H1 (cell line): ENCODE results near the gene LPAR3. TPM values are rescaled to one million over a fixed set of nuclear protein-coding genes. Genes with fewer than 3 reads are reported as not detected.

Source experiments
- CTCF ChIA-PET: fragments of 300-600 bp; sonication (Branson Sonifier 250); formaldehyde crosslinking; loops from one replicate; lab custom pipeline; 2021; ENCODE audit not compliant: partially characterized antibody; lab: Charles Lee
- POLR2A ChIA-PET: fragments of 300-600 bp; sonication (Branson Sonifier 250); formaldehyde crosslinking; loops from one replicate; lab custom pipeline; 2021; ENCODE audit warnings: inconsistent platforms; ENCODE audit not compliant: partially characterized antibody; lab: Charles Lee
- DNase-seq, 2 experiments: peaks; one replicate each; pipeline versions ENCODE4 v3.0.0 to v3.0.0-alpha.2; 2010 to 2022; ENCODE audit warnings: low spot score in 2 of 2, low read depth in 1 of 2, mixed read lengths in 1 of 2
- FAIRE-seq: peaks from 2 replicates; lab custom pipeline; 2011; peaks lifted over from hg19 to GRCh38; lab: Jason Lieb, UNC
- H2AFZ ChIP-seq: 2 replicates; pipeline ENCODE4 v1.8.1; 2012; ENCODE audit warnings: low read length, inconsistent platforms
- H2AK5ac ChIP-seq: 2 replicates; pipeline ENCODE4 v1.6.1; 2013; ENCODE audit warnings: low read depth, low read length
- H2BK120ac ChIP-seq: replicated peaks from 2 replicates; pipeline ENCODE3; 2013; ENCODE audit warnings: low read depth, low read length, inconsistent platforms
- H2BK12ac ChIP-seq: 2 replicates; pipeline ENCODE4 v1.6.1; 2013; ENCODE audit warnings: low read depth, low read length
- H2BK15ac ChIP-seq: 2 replicates; pipeline ENCODE4 v1.6.1; 2013; ENCODE audit warnings: low read length
- H2BK20ac ChIP-seq: 2 replicates; pipeline ENCODE4 v1.6.1; 2013; ENCODE audit warnings: low read length
- H2BK5ac ChIP-seq: 2 replicates; pipeline ENCODE4 v1.6.1; 2013; ENCODE audit warnings: low read depth, low read length
- H3K14ac ChIP-seq: 2 replicates; pipeline ENCODE4 v1.6.1; 2013; ENCODE audit warnings: inconsistent platforms; ENCODE audit not compliant: insufficient read length
- H3K18ac ChIP-seq: 2 replicates; pipeline ENCODE4 v1.6.1; 2013; ENCODE audit warnings: low read length; ENCODE audit errors: extremely low read depth
- H3K23ac ChIP-seq: 2 replicates; pipeline ENCODE4 v1.6.1; 2013; ENCODE audit warnings: inconsistent platforms; ENCODE audit not compliant: insufficient read length
- H3K23me2 ChIP-seq: 2 replicates; pipeline ENCODE4 v1.6.1; 2013; ENCODE audit warnings: low read depth, low read length
- H3K27ac ChIP-seq: 2 replicates; pipeline ENCODE4 v1.6.1; 2011; ENCODE audit warnings: low read depth, low read length, inconsistent platforms
- H3K27me3 ChIP-seq, 4 experiments: replicated peaks in 1 of 4; 1 replicate in 1 of 4; 2 replicates in 3 of 4; pipeline versions ENCODE4 v1.6.1 to v1.8.1; 2011 to 2013; ENCODE audit warnings: low read length in 3 of 4, mild to moderate bottlenecking in 3 of 4, inconsistent platforms in 2 of 4, mixed read lengths in 2 of 4, moderate library complexity in 1 of 4; ENCODE audit not compliant: control insufficient read depth in 3 of 4, insufficient read depth in 3 of 4; ENCODE audit errors: extremely low read depth in 1 of 4
- H3K36me3 ChIP-seq, 4 experiments: 2 replicates each; pipeline versions ENCODE4 v1.6.1 to v1.8.1; 2011 to 2013; ENCODE audit warnings: mild to moderate bottlenecking in 4 of 4, low read length in 3 of 4, moderate library complexity in 2 of 4, control low read depth in 1 of 4, inconsistent platforms in 1 of 4; ENCODE audit not compliant: insufficient read depth in 4 of 4, control insufficient read depth in 2 of 4
- H3K4ac ChIP-seq: replicated peaks from 2 replicates; pipeline ENCODE3; 2013; ENCODE audit warnings: low read length, low read depth, mixed read lengths, inconsistent platforms; ENCODE audit not compliant: insufficient read length
- H3K4me1 ChIP-seq, 4 experiments: replicated peaks in 1 of 4; 1 replicate in 1 of 4; 2 replicates in 3 of 4; pipeline versions ENCODE4 v1.6.1 to v1.8.1; 2011 to 2013; ENCODE audit warnings: low read length in 3 of 4, inconsistent platforms in 2 of 4, mixed read lengths in 1 of 4; ENCODE audit not compliant: insufficient read depth in 4 of 4, control insufficient read depth in 3 of 4
- H3K4me2 ChIP-seq, 2 experiments: 2 replicates each; pipeline versions ENCODE4 v1.6.1 to v1.8.1; 2011 to 2013; ENCODE audit warnings: low read depth in 2 of 2, low read length in 2 of 2, control low read depth in 1 of 2, inconsistent platforms in 1 of 2, mild to moderate bottlenecking in 1 of 2; ENCODE audit not compliant: insufficient read depth in 1 of 2
- H3K4me3 ChIP-seq, 4 experiments: fragments of 200-600, 300-600 bp in 1 of 4; sonication (generic), shearing (Covaris generic), sonication (Bioruptor Twin) in 1 of 4; 2 replicates each; pipeline versions ENCODE4 v1.5.1 to v1.8.1; 2011 to 2016; ENCODE audit warnings: low read length in 4 of 4, low read depth in 3 of 4, control low read depth in 2 of 4, inconsistent platforms in 2 of 4, mild to moderate bottlenecking in 2 of 4, mixed read lengths in 1 of 4, moderate library complexity in 1 of 4; ENCODE audit not compliant: insufficient read depth in 2 of 4; ENCODE audit errors: extremely low read depth in 1 of 4
- H3K56ac ChIP-seq: replicated peaks from 2 replicates; pipeline ENCODE3; 2013; ENCODE audit warnings: low read depth, mild to moderate bottlenecking, mixed read lengths, low read length, inconsistent platforms; ENCODE audit not compliant: insufficient read length
- H3K79me1 ChIP-seq: 2 replicates; pipeline ENCODE4 v1.6.1; 2013; ENCODE audit warnings: low read depth, low read length, control low read depth
- H3K79me2 ChIP-seq, 2 experiments: 2 replicates each; pipeline versions ENCODE4 v1.6.1 to v1.8.1; 2012 to 2013; ENCODE audit warnings: low read length in 2 of 2, mild to moderate bottlenecking in 2 of 2, inconsistent platforms in 1 of 2; ENCODE audit not compliant: insufficient read depth in 2 of 2, control insufficient read depth in 1 of 2
- H3K9ac ChIP-seq, 4 experiments: replicated peaks in 1 of 4; 1 replicate in 1 of 4; 2 replicates in 3 of 4; pipeline versions ENCODE4 v1.6.1 to v1.8.1; 2011 to 2013; ENCODE audit warnings: low read depth in 3 of 4, low read length in 3 of 4, control low read depth in 2 of 4, mild to moderate bottlenecking in 2 of 4, moderate library complexity in 2 of 4, inconsistent platforms in 1 of 4; ENCODE audit errors: extremely low read depth in 1 of 4
- H3K9me3 ChIP-seq, 2 experiments: 2 replicates each; pipeline versions ENCODE4 v1.6.1 to v1.8.1; 2012 to 2013; ENCODE audit warnings: mild to moderate bottlenecking in 2 of 2, moderate library complexity in 2 of 2, control low read depth in 1 of 2, inconsistent platforms in 1 of 2, low read depth in 1 of 2, low read length in 1 of 2, mixed read lengths in 1 of 2; ENCODE audit not compliant: insufficient read depth in 2 of 2
- H4K20me1 ChIP-seq, 2 experiments: replicated peaks in 1 of 2; 2 replicates each; pipeline versions ENCODE3 to v1.8.1; 2011 to 2013; ENCODE audit warnings: inconsistent platforms in 2 of 2, low read length in 2 of 2, mild to moderate bottlenecking in 1 of 2; ENCODE audit not compliant: insufficient read depth in 2 of 2, control insufficient read depth in 1 of 2
- H4K5ac ChIP-seq: 2 replicates; pipeline ENCODE4 v1.6.1; 2013; ENCODE audit warnings: low read length, low read depth, mixed read lengths, inconsistent platforms; ENCODE audit not compliant: insufficient read length
- H4K8ac ChIP-seq: 2 replicates; pipeline ENCODE4 v1.8.0; 2013; ENCODE audit warnings: mild to moderate bottlenecking, moderate library complexity, low read length, inconsistent platforms; ENCODE audit not compliant: insufficient read depth; ENCODE audit errors: extremely low read depth
- H4K91ac ChIP-seq: replicated peaks from 2 replicates; pipeline ENCODE3; 2013; ENCODE audit warnings: low read length, mixed read lengths, inconsistent platforms; ENCODE audit not compliant: insufficient read length
- ASH2L ChIP-seq: fragments of 200-600, 300-600 bp; sonication (generic); IDR thresholded peaks from one replicate; pipeline ENCODE4 v1.7.1; 2017; ENCODE audit warnings: low read length
- BRCA1 ChIP-seq: IDR thresholded peaks from 2 replicates; pipeline ENCODE4 v1.6.1; 2012; ENCODE audit warnings: low read depth, low read length, improper control_type of control experiment
- EP300 ChIP-seq, 2 experiments: IDR thresholded peaks; 1 replicate in 1 of 2; 2 replicates in 1 of 2; pipeline ENCODE4 v1.6.1; 2011 to 2012; ENCODE audit warnings: low read depth in 2 of 2, low read length in 2 of 2, mild to moderate bottlenecking in 2 of 2, borderline replicate concordance in 1 of 2, inconsistent platforms in 1 of 2, moderate library complexity in 1 of 2
- FOSL1 ChIP-seq: IDR thresholded peaks from 2 replicates; pipeline ENCODE4 v1.6.1; 2011; ENCODE audit warnings: mild to moderate bottlenecking, low read depth, low read length, moderate library complexity; ENCODE audit not compliant: insufficient read depth
- GTF2F1 ChIP-seq: IDR thresholded peaks from 2 replicates; pipeline ENCODE4 v1.6.1; 2012; ENCODE audit warnings: low read depth, low read length, improper control_type of control experiment, borderline replicate concordance
- POLR2AphosphoS5 ChIP-seq: IDR thresholded peaks from 2 replicates; pipeline ENCODE4 v1.6.1; 2011; ENCODE audit warnings: low read depth, low read length
- WGBS, 2 experiments: shearing (Covaris generic) in 1 of 2; methylation state at CpG; one replicate each; pipeline versions ENCODE4 v1.1.6 to v1.1.7; 2013 to 2015; ENCODE audit warnings: low lambda C conversion rate in 2 of 2, mixed read lengths in 2 of 2, inconsistent platforms in 1 of 2, low coverage in 1 of 2, missing lambda C conversion rate in 1 of 2; ENCODE audit not compliant: insufficient replicate concordance in 2 of 2, insufficient coverage in 1 of 2, insufficient read length in 1 of 2; ENCODE audit errors: extremely low coverage in 1 of 2, missing lambda C conversion rate in 1 of 2; 5-methylcytosine and 5-hydroxymethylcytosine counted together
- polyA plus RNA-seq, 7 experiments: library from polyadenylated mRNA; depleted of rRNA in 3 of 7; stranded (reverse) in 5 of 7; unstranded in 2 of 7; fragments of >200 nt in 5 of 7; fragments of 200-250 nt in 2 of 7; gene quantifications; 1 replicate in 5 of 7; 2 replicates in 1 of 7; 4 replicates in 1 of 7; pipeline versions ENCODE4 v1.2.1 to v1.2.3, GENCODE V29; 2011 to 2013; ENCODE audit warnings: missing spikeins in 2 of 7, mixed read lengths in 2 of 7
- total RNA-seq: library from RNA; stranded (reverse); fragmentation: NEBNext Ultra II Directional; extraction: Animal tissue kit (Norgen Biotek cat#: 25700); gene quantifications from 2 replicates; pipeline ENCODE4 v1.2.1, GENCODE V29; 2021
- TF ChIP-seq, protein P1 (sequence below): IDR thresholded peaks from 2 replicates; pipeline ENCODE4 v1.6.1; 2012; ENCODE audit warnings: inconsistent platforms
- TF ChIP-seq, protein P2 (sequence below): IDR thresholded peaks from 2 replicates; pipeline ENCODE4 v1.6.1; 2011; ENCODE audit warnings: low read length, improper control_type of control experiment
- TF ChIP-seq, protein P3 (sequence below): IDR thresholded peaks from 2 replicates; pipeline ENCODE4 v1.6.1; 2012; ENCODE audit warnings: inconsistent platforms

LPAR3 gene
- total and polyA plus RNA-seq, 2 of the 8 experiments (the other 6 are each of a cell fraction or from before 2014, with no cell fraction given): 17.1 to 25.4 TPM

DNA sequence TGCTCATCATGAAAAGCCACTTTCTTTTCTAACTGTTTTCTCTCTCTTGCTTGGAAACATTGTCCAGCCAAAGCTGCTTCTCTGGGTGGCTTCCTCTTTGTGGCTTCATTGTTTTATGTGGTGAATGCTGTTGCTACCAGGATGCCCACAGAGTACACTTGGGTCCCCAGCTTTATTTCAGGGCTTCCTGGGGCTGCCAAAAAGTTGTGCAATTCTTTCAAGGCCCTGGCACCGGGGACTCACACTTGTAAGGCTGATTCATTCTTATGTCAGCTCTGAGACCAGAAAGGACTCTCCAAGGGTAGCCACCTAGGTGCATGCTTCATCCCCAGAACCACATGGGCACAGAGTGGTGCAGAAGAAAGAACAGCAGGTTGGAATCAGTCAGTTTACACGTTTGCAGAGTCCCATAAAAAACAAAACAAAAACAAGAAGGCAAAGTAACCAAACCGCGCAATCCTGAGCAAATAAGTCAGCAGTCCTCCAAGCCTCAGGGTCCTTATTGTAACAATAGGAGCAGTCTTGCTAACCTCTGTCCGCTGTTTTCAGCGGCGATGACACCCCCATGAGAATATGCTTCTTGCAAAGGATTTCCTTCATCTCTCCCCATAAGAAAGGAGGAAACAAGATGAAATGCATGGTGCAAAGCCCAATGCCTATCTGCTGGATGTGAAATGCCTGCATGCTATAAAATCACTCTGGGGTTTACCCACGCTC is 112.8 kb downstream of the LPAR3 start:
- H3K4me1 ChIP-seq: peaks cover 0 to 4% (median under 1%) of the 10 kb centered on the region in 4 experiments; a peak in 4 of 7 replicates
- ChIA-PET POLR2A (no interaction called here), CTCF (interaction anchor here (0.8 to 9.5 kb wide), 11 partner anchors 9 to 474 kb away, joined by 3 to 164 read pairs (median 4); no protein-coding TSS in a partner anchor)
- H4K20me1 ChIP-seq: no peaks in the 10 kb centered on the region
- no peaks in the 10 kb centered on the region for H3K36me3 ChIP-seq
- H2BK120ac ChIP-seq: no peak overlapping the region
- no peak overlapping the region for H3K56ac ChIP-seq
- no peaks in the 10 kb centered on the region for H3K23me2 ChIP-seq
- no peak overlapping the region for H2AFZ ChIP-seq
- no peaks in the 10 kb centered on the region for H3K79me1 ChIP-seq
- no peak overlapping the region for H3K27ac ChIP-seq
- no peak overlapping the region for H2BK12ac ChIP-seq
- H3K18ac ChIP-seq: no peak overlapping the region
- H2BK20ac ChIP-seq: no peak overlapping the region
- H4K8ac ChIP-seq: no peak overlapping the region; the same call in none of the 2 replicates
- no peak overlapping the region for H3K14ac ChIP-seq
- no peak overlapping the region for H3K4ac ChIP-seq
- TF ChIP-seq, protein P1, sequence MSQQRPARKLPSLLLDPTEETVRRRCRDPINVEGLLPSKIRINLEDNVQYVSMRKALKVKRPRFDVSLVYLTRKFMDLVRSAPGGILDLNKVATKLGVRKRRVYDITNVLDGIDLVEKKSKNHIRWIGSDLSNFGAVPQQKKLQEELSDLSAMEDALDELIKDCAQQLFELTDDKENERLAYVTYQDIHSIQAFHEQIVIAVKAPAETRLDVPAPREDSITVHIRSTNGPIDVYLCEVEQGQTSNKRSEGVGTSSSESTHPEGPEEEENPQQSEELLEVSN: no peak
- TF ChIP-seq BRCA1 (no peak), FOSL1 (no peak), ASH2L (no peak), GTF2F1 (no peak), EP300 (IDR thresholded peaks at IDR 0.05; ENCODE audit: borderline replicate concordance in 1 of 2, low read depth in 2 of 2, low read length in 2 of 2) (no peak), POLR2AphosphoS5 (no peak)
- TF ChIP-seq, protein P2, sequence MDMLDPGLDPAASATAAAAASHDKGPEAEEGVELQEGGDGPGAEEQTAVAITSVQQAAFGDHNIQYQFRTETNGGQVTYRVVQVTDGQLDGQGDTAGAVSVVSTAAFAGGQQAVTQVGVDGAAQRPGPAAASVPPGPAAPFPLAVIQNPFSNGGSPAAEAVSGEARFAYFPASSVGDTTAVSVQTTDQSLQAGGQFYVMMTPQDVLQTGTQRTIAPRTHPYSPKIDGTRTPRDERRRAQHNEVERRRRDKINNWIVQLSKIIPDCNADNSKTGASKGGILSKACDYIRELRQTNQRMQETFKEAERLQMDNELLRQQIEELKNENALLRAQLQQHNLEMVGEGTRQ: no peak
- TF ChIP-seq, protein P3, sequence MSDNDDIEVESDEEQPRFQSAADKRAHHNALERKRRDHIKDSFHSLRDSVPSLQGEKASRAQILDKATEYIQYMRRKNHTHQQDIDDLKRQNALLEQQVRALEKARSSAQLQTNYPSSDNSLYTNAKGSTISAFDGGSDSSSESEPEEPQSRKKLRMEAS: no peak
- H3K27me3 ChIP-seq: no peaks in the 10 kb centered on the region
- no peak overlapping the region for H3K9ac ChIP-seq
- no peaks in the 10 kb centered on the region for H3K79me2 ChIP-seq
- FAIRE-seq (no peak), DNase-seq (no peak)
- 89% methylated on average over 8 of the region's 8 CpGs; no CpG with 5 or more reads in 1 of the 2 experiments for WGBS, 2 experiments
- no peak overlapping the region for H3K4me2 ChIP-seq
- H4K91ac ChIP-seq: no peak overlapping the region
- no peak overlapping the region for H2BK15ac ChIP-seq
- H4K5ac ChIP-seq: no peak overlapping the region
- no peak overlapping the region for H3K4me3 ChIP-seq
- no peak overlapping the region for H2AK5ac ChIP-seq
- no peaks in the 10 kb centered on the region; a peak in 1 of 4 replicates for H3K9me3 ChIP-seq
- no peak overlapping the region for H3K23ac ChIP-seq
- no peak overlapping the region for H2BK5ac ChIP-seq
